Mucosa of descending colon (tissue), 3 donors: ENCODE results near the gene ADAP2. TPM values are rescaled to one million over a fixed set of nuclear protein-coding genes. Genes with fewer than 3 reads are reported as not detected.

Experiments used
- ATAC-seq: fragments of 200-7000 bp; cut with Tn5 transposase; one replicate; pipeline ENCODE4 v1.9.1; 2020; ENCODE audit warnings: mild to moderate bottlenecking, moderate library complexity
- DNase-seq, 3 donors: peaks; one replicate each; pipeline ENCODE4 v3.0.0-alpha.2; 2020
- H3K36me3 ChIP-seq: fragments of 200-600 bp; one replicate; pipeline ENCODE4 v1.8.0; 2021; ENCODE audit warnings: low read depth, mild to moderate bottlenecking
- H3K4me1 ChIP-seq: fragments of 200-600 bp; one replicate; pipeline ENCODE4 v1.8.0; 2021; ENCODE audit warnings: low read depth, mild to moderate bottlenecking
- H3K4me3 ChIP-seq: fragments of 200-600 bp; one replicate; pipeline ENCODE4 v1.8.0; 2021; ENCODE audit warnings: mild to moderate bottlenecking
- H3K9me3 ChIP-seq: fragments of 200-600 bp; one replicate; pipeline ENCODE4 v1.8.0; 2021; ENCODE audit warnings: mild to moderate bottlenecking
- CTCF ChIP-seq: fragments of 200-600 bp; IDR thresholded peaks from one replicate; pipeline ENCODE4 v1.8.0; 2022; ENCODE audit warnings: antibody characterized with exemption, mild to moderate bottlenecking
- intact Hi-C, 2 donors: fragments of 100-400 bp; cut with DNase I in 1 of 2; cut with micrococcal nuclease in 1 of 2; formaldehyde crosslinking; loops; one replicate each; pipeline versions ENCODE4 v1.11.0 to v1.11.1; 2022; cut with DNase I, micrococcal nuclease
- long read RNA-seq, 2 donors: library from polyadenylated mRNA; unstranded; transcript quantifications; one replicate each; pipeline ENCODE4 v2.0.0, GENCODE V29; 2019 to 2021
- total RNA-seq, 3 donors: library from RNA; stranded (reverse); fragmentation: NEBNext Ultra II Directional in 2 of 3; extraction: Animal tissue kit (Norgen Biotek cat#: 25700) in 2 of 3; gene quantifications; one replicate each; pipeline versions ENCODE4 v1.2.1 to v1.2.4, GENCODE V29; 2021 to 2023
- donor health status: DM: no; HTN: no; CAD: no; lungs with moderate emphysema.
- donor health status: DM: no; HTN: no; CAD: no.
- donor health status: DM: no; HTN: yes; CAD: no.

The ADAP2 gene, protein sequence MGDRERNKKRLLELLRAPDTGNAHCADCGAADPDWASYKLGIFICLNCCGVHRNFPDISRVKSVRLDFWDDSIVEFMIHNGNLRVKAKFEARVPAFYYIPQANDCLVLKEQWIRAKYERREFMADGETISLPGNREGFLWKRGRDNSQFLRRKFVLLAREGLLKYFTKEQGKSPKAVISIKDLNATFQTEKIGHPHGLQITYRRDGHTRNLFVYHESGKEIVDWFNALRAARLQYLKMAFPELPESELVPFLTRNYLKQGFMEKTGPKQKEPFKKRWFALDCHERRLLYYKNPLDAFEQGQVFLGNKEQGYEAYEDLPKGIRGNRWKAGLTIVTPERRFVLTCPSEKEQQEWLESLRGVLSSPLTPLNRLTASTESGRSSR
- 10 to 100 TPM in 2 of 3 donors, 1 to 10 TPM in 1; 7.3 to 15.9 (median 12.1) TPM for total RNA-seq
- long read RNA-seq, donor 1, partial matches to known transcripts: 1 of 13 reads
- long read RNA-seq, donor 1, other reads (novel, unspliced or antisense): 6 of 13 reads
- long read RNA-seq, donor 2, transcript ADAP2-201 (11 exons, 2,934 nt): major isoform, 7 of 19 reads
- long read RNA-seq, donor 2, partial matches to known transcripts: 0 of 19 reads
- long read RNA-seq, donor 2, other reads (novel, unspliced or antisense): 12 of 19 reads

- peak; percentile 93 for ATAC-seq
- intact Hi-C loops: no loop called here
- no peaks in the 10 kb centered on the region for H3K9me3 ChIP-seq
Measured at GRCh38 chr17:30921544-30922196, at the start of gene ADAP2. ADAP2 (plus strand) TSS chr17:30921945; CDS start chr17:30922015, 70 bp downstream.

GRCh38 chr17:30886187-30886586, 35.6 kb upstream of the ADAP2 start:
- no peak for TF ChIP-seq CTCF
- intact Hi-C loops: no loop called here
- Histone ChIP-seq H3K4me3 (no peak overlapping the region), H3K9me3 (no peaks in the 10 kb centered on the region), H3K36me3 (no peaks in the 10 kb centered on the region), H3K4me1 (no peaks in the 10 kb centered on the region)
- DNase-seq (no peak), ATAC-seq (no peak)

More at GRCh38 chr17:30921544-30922196, at the start of gene ADAP2:
- Histone ChIP-seq H3K4me1 (peaks cover 14% of the 10 kb centered on the region), H3K36me3 (no peaks in the 10 kb centered on the region), H3K4me3 (peak within 1 kb of the TSS; percentile 22)
- DNase-seq: peak; percentile 70 to 83 (median 72)
- TF ChIP-seq CTCF: no peak

DNA sequence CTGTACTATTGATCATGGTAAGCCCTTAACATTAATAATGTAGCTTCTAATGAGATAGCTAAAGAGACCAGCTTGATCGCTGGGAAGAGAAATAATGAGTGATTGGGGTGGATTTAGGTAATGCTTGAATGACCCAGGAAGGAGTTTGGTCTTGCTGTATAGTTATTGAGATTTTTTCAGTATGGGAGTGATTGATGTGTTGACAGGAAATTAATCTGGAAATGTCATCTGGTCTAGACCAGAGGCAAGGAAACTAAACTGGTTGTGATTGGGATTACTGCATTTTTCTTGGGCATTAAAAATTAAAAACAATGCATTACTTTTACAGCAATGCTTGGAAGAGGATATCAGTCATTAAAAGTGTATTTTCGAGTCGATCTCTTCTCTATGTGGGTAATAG, 27.5 kb upstream of the ADAP2 start:
- intact Hi-C loops: no loop called here
- Histone ChIP-seq H3K9me3 (no peaks in the 10 kb centered on the region), H3K4me1 (no peaks in the 10 kb centered on the region), H3K4me3 (no peak overlapping the region), H3K36me3 (no peaks in the 10 kb centered on the region)
- TF ChIP-seq CTCF: no peak
- DNase-seq (no peak), ATAC-seq (no peak)

DNA sequence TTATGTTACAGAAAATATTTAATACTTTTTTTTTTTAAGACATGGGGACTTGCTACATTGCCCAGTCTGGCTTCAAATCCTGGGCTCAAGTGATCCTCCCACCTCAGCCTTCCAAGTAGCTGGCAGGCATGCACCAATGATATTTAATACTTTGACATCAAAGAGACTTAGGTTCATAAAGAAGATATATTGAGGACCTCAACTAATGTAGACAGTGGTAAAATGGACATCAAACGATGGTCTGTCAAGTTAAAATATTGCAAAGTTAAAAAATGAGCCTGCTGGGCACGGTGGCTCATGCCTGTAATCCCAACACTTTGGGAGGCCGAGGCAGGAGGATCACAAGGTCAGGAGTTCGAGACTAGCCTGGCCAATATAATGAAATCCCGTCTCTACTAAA, 24.4 kb upstream of the ADAP2 start:
- H3K9me3 ChIP-seq: no peaks in the 10 kb centered on the region
- DNase-seq: no peak
- intact Hi-C loops: no loop called here
- no peak overlapping the region for H3K4me3 ChIP-seq
- no peak for TF ChIP-seq CTCF
- no peak for ATAC-seq
- H3K36me3 ChIP-seq: no peaks in the 10 kb centered on the region
- H3K4me1 ChIP-seq: no peaks in the 10 kb centered on the region

DNA sequence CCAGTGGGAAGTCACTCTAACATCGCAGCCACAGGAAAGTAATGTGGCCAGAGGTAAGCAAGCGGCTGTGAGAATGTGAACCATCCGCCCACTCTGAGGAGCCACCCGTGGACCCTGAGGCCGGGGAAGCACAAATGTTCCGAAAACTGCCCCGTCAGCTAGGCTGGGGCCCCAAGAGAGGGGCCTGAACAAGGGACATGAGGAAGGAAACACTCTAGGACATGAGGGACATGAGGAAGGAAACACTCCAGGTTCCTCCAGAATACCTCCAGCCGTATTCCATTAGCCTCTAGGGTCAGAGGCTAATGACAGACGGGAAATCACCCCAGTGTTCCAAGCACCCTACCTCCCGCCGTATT, 16.0 kb upstream of the ADAP2 start:
- intact Hi-C loops: no loop called here
- Histone ChIP-seq H3K4me1 (peaks cover 14% of the 10 kb centered on the region), H3K36me3 (no peaks in the 10 kb centered on the region), H3K9me3 (no peaks in the 10 kb centered on the region), H3K4me3 (peak overlapping the region; percentile 54)
- ATAC-seq (peak; percentile 60), DNase-seq (no peak)
- TF ChIP-seq CTCF: no peak
